H1 (cell line): ENCODE results near the gene SCN3A. TPM values are rescaled to one million over a fixed set of nuclear protein-coding genes. Genes with fewer than 3 reads are reported as not detected.

Source experiments
- CTCF ChIA-PET: fragments of 300-600 bp; sonication (Branson Sonifier 250); formaldehyde crosslinking; loops from one replicate; lab custom pipeline; 2021; ENCODE audit not compliant: partially characterized antibody; lab: Charles Lee
- POLR2A ChIA-PET: fragments of 300-600 bp; sonication (Branson Sonifier 250); formaldehyde crosslinking; loops from one replicate; lab custom pipeline; 2021; ENCODE audit warnings: inconsistent platforms; ENCODE audit not compliant: partially characterized antibody; lab: Charles Lee
- DNase-seq, 2 experiments: peaks; one replicate each; pipeline versions ENCODE4 v3.0.0 to v3.0.0-alpha.2; 2010 to 2022; ENCODE audit warnings: low spot score in 2 of 2, low read depth in 1 of 2, mixed read lengths in 1 of 2
- FAIRE-seq: peaks from 2 replicates; lab custom pipeline; 2011; peaks lifted over from hg19 to GRCh38; lab: Jason Lieb, UNC
- H2AFZ ChIP-seq: 2 replicates; pipeline ENCODE4 v1.8.1; 2012; ENCODE audit warnings: low read length, inconsistent platforms
- H2AK5ac ChIP-seq: 2 replicates; pipeline ENCODE4 v1.6.1; 2013; ENCODE audit warnings: low read depth, low read length
- H2BK120ac ChIP-seq: replicated peaks from 2 replicates; pipeline ENCODE3; 2013; ENCODE audit warnings: low read depth, low read length, inconsistent platforms
- H2BK12ac ChIP-seq: 2 replicates; pipeline ENCODE4 v1.6.1; 2013; ENCODE audit warnings: low read depth, low read length
- H2BK15ac ChIP-seq: 2 replicates; pipeline ENCODE4 v1.6.1; 2013; ENCODE audit warnings: low read length
- H2BK20ac ChIP-seq: 2 replicates; pipeline ENCODE4 v1.6.1; 2013; ENCODE audit warnings: low read length
- H2BK5ac ChIP-seq: 2 replicates; pipeline ENCODE4 v1.6.1; 2013; ENCODE audit warnings: low read depth, low read length
- H3K14ac ChIP-seq: 2 replicates; pipeline ENCODE4 v1.6.1; 2013; ENCODE audit warnings: inconsistent platforms; ENCODE audit not compliant: insufficient read length
- H3K18ac ChIP-seq: 2 replicates; pipeline ENCODE4 v1.6.1; 2013; ENCODE audit warnings: low read length; ENCODE audit errors: extremely low read depth
- H3K23ac ChIP-seq: 2 replicates; pipeline ENCODE4 v1.6.1; 2013; ENCODE audit warnings: inconsistent platforms; ENCODE audit not compliant: insufficient read length
- H3K23me2 ChIP-seq: 2 replicates; pipeline ENCODE4 v1.6.1; 2013; ENCODE audit warnings: low read depth, low read length
- H3K27ac ChIP-seq: 2 replicates; pipeline ENCODE4 v1.6.1; 2011; ENCODE audit warnings: low read depth, low read length, inconsistent platforms
- H3K27me3 ChIP-seq, 4 experiments: replicated peaks in 1 of 4; 1 replicate in 1 of 4; 2 replicates in 3 of 4; pipeline versions ENCODE4 v1.6.1 to v1.8.1; 2011 to 2013; ENCODE audit warnings: low read length in 3 of 4, mild to moderate bottlenecking in 3 of 4, inconsistent platforms in 2 of 4, mixed read lengths in 2 of 4, moderate library complexity in 1 of 4; ENCODE audit not compliant: control insufficient read depth in 3 of 4, insufficient read depth in 3 of 4; ENCODE audit errors: extremely low read depth in 1 of 4
- H3K36me3 ChIP-seq, 4 experiments: 2 replicates each; pipeline versions ENCODE4 v1.6.1 to v1.8.1; 2011 to 2013; ENCODE audit warnings: mild to moderate bottlenecking in 4 of 4, low read length in 3 of 4, moderate library complexity in 2 of 4, control low read depth in 1 of 4, inconsistent platforms in 1 of 4; ENCODE audit not compliant: insufficient read depth in 4 of 4, control insufficient read depth in 2 of 4
- H3K4ac ChIP-seq: replicated peaks from 2 replicates; pipeline ENCODE3; 2013; ENCODE audit warnings: low read length, low read depth, mixed read lengths, inconsistent platforms; ENCODE audit not compliant: insufficient read length
- H3K4me1 ChIP-seq, 4 experiments: replicated peaks in 1 of 4; 1 replicate in 1 of 4; 2 replicates in 3 of 4; pipeline versions ENCODE4 v1.6.1 to v1.8.1; 2011 to 2013; ENCODE audit warnings: low read length in 3 of 4, inconsistent platforms in 2 of 4, mixed read lengths in 1 of 4; ENCODE audit not compliant: insufficient read depth in 4 of 4, control insufficient read depth in 3 of 4
- H3K4me2 ChIP-seq, 2 experiments: 2 replicates each; pipeline versions ENCODE4 v1.6.1 to v1.8.1; 2011 to 2013; ENCODE audit warnings: low read depth in 2 of 2, low read length in 2 of 2, control low read depth in 1 of 2, inconsistent platforms in 1 of 2, mild to moderate bottlenecking in 1 of 2; ENCODE audit not compliant: insufficient read depth in 1 of 2
- H3K4me3 ChIP-seq, 4 experiments: fragments of 200-600, 300-600 bp in 1 of 4; sonication (generic), shearing (Covaris generic), sonication (Bioruptor Twin) in 1 of 4; 2 replicates each; pipeline versions ENCODE4 v1.5.1 to v1.8.1; 2011 to 2016; ENCODE audit warnings: low read length in 4 of 4, low read depth in 3 of 4, control low read depth in 2 of 4, inconsistent platforms in 2 of 4, mild to moderate bottlenecking in 2 of 4, mixed read lengths in 1 of 4, moderate library complexity in 1 of 4; ENCODE audit not compliant: insufficient read depth in 2 of 4; ENCODE audit errors: extremely low read depth in 1 of 4
- H3K56ac ChIP-seq: replicated peaks from 2 replicates; pipeline ENCODE3; 2013; ENCODE audit warnings: low read depth, mild to moderate bottlenecking, mixed read lengths, low read length, inconsistent platforms; ENCODE audit not compliant: insufficient read length
- H3K79me1 ChIP-seq: 2 replicates; pipeline ENCODE4 v1.6.1; 2013; ENCODE audit warnings: low read depth, low read length, control low read depth
- H3K79me2 ChIP-seq, 2 experiments: 2 replicates each; pipeline versions ENCODE4 v1.6.1 to v1.8.1; 2012 to 2013; ENCODE audit warnings: low read length in 2 of 2, mild to moderate bottlenecking in 2 of 2, inconsistent platforms in 1 of 2; ENCODE audit not compliant: insufficient read depth in 2 of 2, control insufficient read depth in 1 of 2
- H3K9ac ChIP-seq, 4 experiments: replicated peaks in 1 of 4; 1 replicate in 1 of 4; 2 replicates in 3 of 4; pipeline versions ENCODE4 v1.6.1 to v1.8.1; 2011 to 2013; ENCODE audit warnings: low read depth in 3 of 4, low read length in 3 of 4, control low read depth in 2 of 4, mild to moderate bottlenecking in 2 of 4, moderate library complexity in 2 of 4, inconsistent platforms in 1 of 4; ENCODE audit errors: extremely low read depth in 1 of 4
- H3K9me3 ChIP-seq, 2 experiments: 2 replicates each; pipeline versions ENCODE4 v1.6.1 to v1.8.1; 2012 to 2013; ENCODE audit warnings: mild to moderate bottlenecking in 2 of 2, moderate library complexity in 2 of 2, control low read depth in 1 of 2, inconsistent platforms in 1 of 2, low read depth in 1 of 2, low read length in 1 of 2, mixed read lengths in 1 of 2; ENCODE audit not compliant: insufficient read depth in 2 of 2
- H4K20me1 ChIP-seq, 2 experiments: replicated peaks in 1 of 2; 2 replicates each; pipeline versions ENCODE3 to v1.8.1; 2011 to 2013; ENCODE audit warnings: inconsistent platforms in 2 of 2, low read length in 2 of 2, mild to moderate bottlenecking in 1 of 2; ENCODE audit not compliant: insufficient read depth in 2 of 2, control insufficient read depth in 1 of 2
- H4K5ac ChIP-seq: 2 replicates; pipeline ENCODE4 v1.6.1; 2013; ENCODE audit warnings: low read length, low read depth, mixed read lengths, inconsistent platforms; ENCODE audit not compliant: insufficient read length
- H4K8ac ChIP-seq: 2 replicates; pipeline ENCODE4 v1.8.0; 2013; ENCODE audit warnings: mild to moderate bottlenecking, moderate library complexity, low read length, inconsistent platforms; ENCODE audit not compliant: insufficient read depth; ENCODE audit errors: extremely low read depth
- H4K91ac ChIP-seq: replicated peaks from 2 replicates; pipeline ENCODE3; 2013; ENCODE audit warnings: low read length, mixed read lengths, inconsistent platforms; ENCODE audit not compliant: insufficient read length
- BACH1 ChIP-seq: IDR thresholded peaks from 2 replicates; pipeline ENCODE4 v1.6.1; 2012; ENCODE audit warnings: low read length, improper control_type of control experiment
- CHD2 ChIP-seq: IDR thresholded peaks from 2 replicates; pipeline ENCODE4 v1.6.1; 2012; ENCODE audit warnings: low read length, improper control_type of control experiment
- EP300 ChIP-seq, 2 experiments: IDR thresholded peaks; 1 replicate in 1 of 2; 2 replicates in 1 of 2; pipeline ENCODE4 v1.6.1; 2011 to 2012; ENCODE audit warnings: low read depth in 2 of 2, low read length in 2 of 2, mild to moderate bottlenecking in 2 of 2, borderline replicate concordance in 1 of 2, inconsistent platforms in 1 of 2, moderate library complexity in 1 of 2
- FOSL1 ChIP-seq: IDR thresholded peaks from 2 replicates; pipeline ENCODE4 v1.6.1; 2011; ENCODE audit warnings: mild to moderate bottlenecking, low read depth, low read length, moderate library complexity; ENCODE audit not compliant: insufficient read depth
- GABPA ChIP-seq: IDR thresholded peaks from 2 replicates; pipeline ENCODE4 v1.6.1; 2011; ENCODE audit warnings: mild to moderate bottlenecking, low read length, moderate library complexity, borderline replicate concordance; ENCODE audit not compliant: insufficient read depth
- GTF2F1 ChIP-seq: IDR thresholded peaks from 2 replicates; pipeline ENCODE4 v1.6.1; 2012; ENCODE audit warnings: low read depth, low read length, improper control_type of control experiment, borderline replicate concordance
- KDM5A ChIP-seq: fragments of 200-600 bp; IDR thresholded peaks from 2 replicates; pipeline ENCODE4 v1.7.1; 2012; ENCODE audit warnings: mild to moderate bottlenecking, low read length, inconsistent platforms, mixed read lengths
- NANOG ChIP-seq: IDR thresholded peaks from 2 replicates; pipeline ENCODE4 v1.6.1; 2011; ENCODE audit warnings: low read length, low read depth, mild to moderate bottlenecking, inconsistent platforms; ENCODE audit not compliant: insufficient read depth, poor library complexity, severe bottlenecking
- RFX5 ChIP-seq: IDR thresholded peaks from 2 replicates; pipeline ENCODE4 v1.6.1; 2011; ENCODE audit warnings: low read depth, low read length, improper control_type of control experiment, borderline replicate concordance
- TEAD4 ChIP-seq: IDR thresholded peaks from 2 replicates; pipeline ENCODE4 v1.6.1; 2012; ENCODE audit warnings: low read depth, low read length, inconsistent platforms, mixed read lengths
- YY1 ChIP-seq: IDR thresholded peaks from 2 replicates; pipeline ENCODE4 v1.6.1; 2011; ENCODE audit warnings: low read depth, mild to moderate bottlenecking, low read length
- ZNF274 ChIP-seq: IDR thresholded peaks from 2 replicates; pipeline ENCODE4 v1.7.0; 2012; ENCODE audit warnings: low read length, borderline replicate concordance; ENCODE audit errors: extremely low read depth
- polyA plus RNA-seq, 7 experiments: library from polyadenylated mRNA; depleted of rRNA in 3 of 7; stranded (reverse) in 5 of 7; unstranded in 2 of 7; fragments of >200 nt in 5 of 7; fragments of 200-250 nt in 2 of 7; gene quantifications; 1 replicate in 5 of 7; 2 replicates in 1 of 7; 4 replicates in 1 of 7; pipeline versions ENCODE4 v1.2.1 to v1.2.3, GENCODE V29; 2011 to 2013; ENCODE audit warnings: missing spikeins in 2 of 7, mixed read lengths in 2 of 7
- total RNA-seq: library from RNA; stranded (reverse); fragmentation: NEBNext Ultra II Directional; extraction: Animal tissue kit (Norgen Biotek cat#: 25700); gene quantifications from 2 replicates; pipeline ENCODE4 v1.2.1, GENCODE V29; 2021
- TF ChIP-seq, protein P1 (sequence below): IDR thresholded peaks from 2 replicates; pipeline ENCODE4 v1.6.1; 2011; ENCODE audit warnings: low read length, improper control_type of control experiment
- TF ChIP-seq, protein P2 (sequence below): IDR thresholded peaks from 2 replicates; pipeline ENCODE4 v1.6.1; 2012; ENCODE audit warnings: inconsistent platforms

The SCN3A gene
- total and polyA plus RNA-seq, 2 of the 8 experiments (the other 6 are each of a cell fraction or from before 2014, with no cell fraction given), result 0.02 TPM; not detected in 1

DNA sequence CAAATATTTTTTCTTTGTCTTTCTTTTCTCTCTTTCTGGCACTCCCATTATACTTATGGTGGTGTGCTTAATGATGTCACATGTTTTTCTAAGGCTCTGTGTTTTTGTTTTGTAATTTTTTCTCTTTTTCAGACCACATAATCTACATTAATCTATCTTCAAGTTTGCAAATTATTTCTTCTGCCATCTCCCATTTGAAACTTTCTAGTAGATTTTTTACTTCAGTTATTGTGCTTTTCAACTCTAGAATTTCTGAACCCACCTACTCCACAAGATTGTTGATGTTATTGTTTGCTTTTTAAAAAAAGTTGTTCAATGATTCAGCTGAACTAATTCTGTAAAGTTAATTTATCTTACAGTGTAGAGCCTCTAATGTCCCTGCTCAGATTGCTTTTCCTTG lies 121.4 kb downstream of the SCN3A start:
- Histone ChIP-seq H3K27ac (no peak overlapping the region), H3K18ac (no peak overlapping the region), H3K9ac (no peak overlapping the region), H2BK20ac (no peak overlapping the region), H2AK5ac (no peak overlapping the region), H3K4me1 (peaks cover 0 to 3% (median 0%) of the 10 kb centered on the region in 4 experiments; a peak in 1 of 7 replicates), H3K79me1 (no peaks in the 10 kb centered on the region), H2BK15ac (no peak overlapping the region), H3K4me3 (no peak overlapping the region), H2BK12ac (no peak overlapping the region), H4K91ac (no peak overlapping the region), H3K4ac (no peak overlapping the region), H3K79me2 (no peaks in the 10 kb centered on the region), H2BK120ac (no peak overlapping the region), H3K56ac (no peak overlapping the region), H3K23ac (no peak overlapping the region), H2BK5ac (no peak overlapping the region), H4K8ac (no peak overlapping the region), H2AFZ (no peak overlapping the region), H3K9me3 (no peaks in the 10 kb centered on the region), H3K4me2 (no peak overlapping the region), H4K20me1 (no peaks in the 10 kb centered on the region), H3K23me2 (no peaks in the 10 kb centered on the region), H3K27me3 (no peaks in the 10 kb centered on the region), H3K14ac (no peak overlapping the region), H3K36me3 (no peaks in the 10 kb centered on the region), H4K5ac (no peak overlapping the region)
- no peak for DNase-seq
- no peak for FAIRE-seq
- ChIA-PET POLR2A (no interaction called here), CTCF (interaction anchor here (0.6 kb wide), 1 partner anchor 80 kb away, joined by 3 read pairs; no protein-coding TSS in a partner anchor)
- no peak for TF ChIP-seq ZNF274
- no peak for TF ChIP-seq GABPA
- TF ChIP-seq GTF2F1, result no peak
- no peak for TF ChIP-seq TEAD4
- no peak for TF ChIP-seq RFX5
- no peak for TF ChIP-seq YY1
- TF ChIP-seq BACH1, result no peak
- no peak for TF ChIP-seq KDM5A
- no peak for TF ChIP-seq FOSL1
- no peak for TF ChIP-seq CHD2
- no peak for TF ChIP-seq EP300 (IDR thresholded peaks at IDR 0.05; ENCODE audit: borderline replicate concordance in 1 of 2, low read depth in 2 of 2, low read length in 2 of 2)
- TF ChIP-seq, protein P1, sequence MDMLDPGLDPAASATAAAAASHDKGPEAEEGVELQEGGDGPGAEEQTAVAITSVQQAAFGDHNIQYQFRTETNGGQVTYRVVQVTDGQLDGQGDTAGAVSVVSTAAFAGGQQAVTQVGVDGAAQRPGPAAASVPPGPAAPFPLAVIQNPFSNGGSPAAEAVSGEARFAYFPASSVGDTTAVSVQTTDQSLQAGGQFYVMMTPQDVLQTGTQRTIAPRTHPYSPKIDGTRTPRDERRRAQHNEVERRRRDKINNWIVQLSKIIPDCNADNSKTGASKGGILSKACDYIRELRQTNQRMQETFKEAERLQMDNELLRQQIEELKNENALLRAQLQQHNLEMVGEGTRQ, result no peak
- TF ChIP-seq NANOG, result no peak
- TF ChIP-seq, protein P2, sequence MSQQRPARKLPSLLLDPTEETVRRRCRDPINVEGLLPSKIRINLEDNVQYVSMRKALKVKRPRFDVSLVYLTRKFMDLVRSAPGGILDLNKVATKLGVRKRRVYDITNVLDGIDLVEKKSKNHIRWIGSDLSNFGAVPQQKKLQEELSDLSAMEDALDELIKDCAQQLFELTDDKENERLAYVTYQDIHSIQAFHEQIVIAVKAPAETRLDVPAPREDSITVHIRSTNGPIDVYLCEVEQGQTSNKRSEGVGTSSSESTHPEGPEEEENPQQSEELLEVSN, result no peak
